Measurements from ENCODE around the gene OAF. TPM values are rescaled to one million over a fixed set of nuclear protein-coding genes. Genes with fewer than 3 reads are reported as not detected.
"Not testable (repeated sequence)": the region's sequence is repeated elsewhere in the genome, so short reads cannot be mapped to it uniquely, and the experiment has no call there.

OAF gene
- total RNA-seq, 2 donors from 2014 or later = 44.1 to 82.6 TPM

- DNase-seq (ENCODE audit: low spot score); intact Hi-C loops (cut with DNase I): not testable (repeated sequence)
Measured at GRCh38 chr11:120273956-120274355, 63.1 kb downstream of the OAF start.

GRCh38 chr11:120279502-120279901 is 68.7 kb downstream of the OAF start:
- no peak for DNase-seq (ENCODE audit: low spot score)
- intact Hi-C loops (cut with DNase I) = no loop called here

Other genes starting within 250 kb of the OAF start
- gene TRIM29, start 72.9 kb upstream of the OAF start, total RNA-seq = 1 to 10 TPM; 8.5 to 8.7 TPM
- gene POU2F3, start 29.1 kb downstream of the OAF start, total RNA-seq = under 1 TPM; 0.19 to 0.33 TPM
- 1 to 10 TPM; 4.9 to 6.0 TPM for gene TLCD5, start 114.3 kb downstream of the OAF start, total RNA-seq
- gene ARHGEF12, start 125.4 kb downstream of the OAF start, total RNA-seq = 100 to 1,000 TPM in 1 of 2 donors, 10 to 100 TPM in 1; 77.6 to 101 TPM

Data from posterior vena cava (tissue), 2 donors.